PC-3 (cell line): ENCODE results near the gene CFAP20DC. TPM values are rescaled to one million over a fixed set of nuclear protein-coding genes. Genes with fewer than 3 reads are reported as not detected.

Experiments
- ATAC-seq: fragments of 200-7000 bp; cut with Tn5 transposase; 2 replicates; pipeline ENCODE4 v1.9.1; 2020; ENCODE audit warnings: mild to moderate bottlenecking, moderate library complexity
- BruUV-seq: library from RNA; stranded (reverse); fragments of 400-500 nt; replicated peaks from 2 replicates; lab custom pipeline; 2021; lab: Mats Ljungman, UMichigan
- CTCF ChIA-PET: fragments of 300-600 bp; sonication (Branson Sonifier 250); formaldehyde crosslinking; loops from one replicate; lab custom pipeline; 2022; ENCODE audit warnings: antibody characterized with exemption; lab: Charles Lee
- POLR2A ChIA-PET: fragments of 300-600 bp; sonication (Branson Sonifier 250); formaldehyde crosslinking; loops from one replicate; lab custom pipeline; 2022; ENCODE audit warnings: antibody characterized with exemption; ENCODE audit not compliant: unreplicated experiment; lab: Charles Lee
- DNase-seq: peaks from one replicate; pipeline ENCODE4 v3.0.0-alpha.2; 2015
- H2AFZ ChIP-seq: fragments of 300-600 bp; sonication (generic); 2 replicates; pipeline ENCODE4 v1.6.0; 2016; ENCODE audit warnings: antibody characterized with exemption, low read length
- H3F3A ChIP-seq: fragments of 300-600 bp; sonication (generic); one replicate; pipeline ENCODE4 v1.6.0; 2017; ENCODE audit warnings: antibody characterized with exemption, low read length, control low read depth, mild to moderate bottlenecking; ENCODE audit not compliant: unreplicated experiment
- H3K27ac ChIP-seq: fragments of 300-600 bp; sonication (generic); 2 replicates; pipeline ENCODE4 v1.5.1; 2016; ENCODE audit warnings: mild to moderate bottlenecking, low read length
- H3K27me3 ChIP-seq: fragments of 300-600 bp; sonication (generic); 2 replicates; pipeline ENCODE4 v1.6.1; 2016; ENCODE audit warnings: low read length, mixed read lengths
- H3K36me3 ChIP-seq: fragments of 300-600 bp; sonication (generic); 2 replicates; pipeline ENCODE4 v1.6.1; 2016; ENCODE audit warnings: low read depth, mixed run types, low read length, mixed read lengths
- H3K4me1 ChIP-seq: fragments of 300-600 bp; sonication (generic); 2 replicates; pipeline ENCODE4 v1.5.1; 2016; ENCODE audit warnings: low read length; ENCODE audit not compliant: insufficient read depth
- H3K4me2 ChIP-seq: fragments of 300-600 bp; sonication (generic); 2 replicates; pipeline ENCODE4 v1.6.0; 2016; ENCODE audit warnings: low read length
- H3K4me3 ChIP-seq: fragments of 300-600 bp; sonication (generic); 2 replicates; pipeline ENCODE4 v1.5.1; 2016; ENCODE audit warnings: mild to moderate bottlenecking, low read length, mixed read lengths
- H3K79me2 ChIP-seq: fragments of 300-600 bp; sonication (generic); 2 replicates; pipeline ENCODE4 v1.6.1; 2017; ENCODE audit warnings: low read length, mixed read lengths
- H3K9ac ChIP-seq: fragments of 300-600 bp; sonication (generic); 2 replicates; pipeline ENCODE4 v1.6.0; 2016; ENCODE audit warnings: mild to moderate bottlenecking, low read length
- H3K9me2 ChIP-seq: fragments of 300-600 bp; sonication (generic); replicated peaks from 2 replicates; pipeline ENCODE4 v1.6.1; 2016; ENCODE audit warnings: mixed run types, low read length, mixed read lengths
- H3K9me3 ChIP-seq: fragments of 300-600 bp; sonication (generic); 2 replicates; pipeline ENCODE4 v1.6.1; 2016; ENCODE audit warnings: low read length, mixed read lengths
- H4K20me1 ChIP-seq: fragments of 300-600 bp; sonication (generic); 2 replicates; pipeline ENCODE4 v1.6.1; 2016; ENCODE audit warnings: low read length, mixed read lengths
- CTCF ChIP-seq: fragments of 300-600 bp; sonication (generic); conservative IDR thresholded peaks from 2 replicates; pipeline ENCODE4 v1.5.1; 2017; ENCODE audit warnings: antibody characterized with exemption, low read depth, mild to moderate bottlenecking, low read length
- EZH2 ChIP-seq: fragments of 300-600 bp; sonication (generic); IDR thresholded peaks from one replicate; pipeline ENCODE4 v1.6.1; 2017; ENCODE audit warnings: antibody characterized with exemption, mild to moderate bottlenecking, low read length; ENCODE audit not compliant: unreplicated experiment
- EZH2phosphoT487 ChIP-seq: fragments of 300-600 bp; sonication (generic); IDR thresholded peaks from 2 replicates; pipeline ENCODE4 v1.6.1; 2018; ENCODE audit warnings: mild to moderate bottlenecking, antibody characterized with exemption, low read length, borderline replicate concordance
- intact Hi-C: fragments of 100-400 bp; cut with micrococcal nuclease; formaldehyde crosslinking; loops from 2 replicates; pipeline ENCODE4 v1.9.0; 2023
- total RNA-seq: library from RNA; depleted of rRNA; stranded (reverse); fragments of >200 nt; gene quantifications from 2 replicates; pipeline ENCODE4 v1.2.3, GENCODE V29; 2014

The CFAP20DC gene
- total RNA-seq, 1 experiment from 2014 or later: 15.4 TPM

- intact Hi-C loops: no loop called here
- Histone ChIP-seq H3K4me1 (peaks cover 12% of the 10 kb centered on the region; the same call in 1 of the 2 replicates), H3K9me3 (no peaks in the 10 kb centered on the region), H3K27me3 (no peaks in the 10 kb centered on the region), H2AFZ (no peak overlapping the region), H3K9me2 (no peaks in the 10 kb centered on the region), H3K4me3 (no peak overlapping the region), H4K20me1 (no peaks in the 10 kb centered on the region), H3K36me3 (no peaks in the 10 kb centered on the region), H3K27ac (no peak overlapping the region), H3K79me2 (no peaks in the 10 kb centered on the region), H3K9ac (no peak overlapping the region), H3K4me2 (no peak overlapping the region), H3F3A (no peaks in the 10 kb centered on the region)
- BruUV-seq: no TSS peak
- no peak for TF ChIP-seq EZH2phosphoT487
- TF ChIP-seq CTCF: no peak
- no peak for TF ChIP-seq EZH2
- DNase-seq (no peak), ATAC-seq (no peak)
- ChIA-PET CTCF (no interaction called here), POLR2A (no interaction called here)
Observed at GRCh38 chr3:59084583-59084982, 34.8 kb upstream of the CFAP20DC start.

DNA sequence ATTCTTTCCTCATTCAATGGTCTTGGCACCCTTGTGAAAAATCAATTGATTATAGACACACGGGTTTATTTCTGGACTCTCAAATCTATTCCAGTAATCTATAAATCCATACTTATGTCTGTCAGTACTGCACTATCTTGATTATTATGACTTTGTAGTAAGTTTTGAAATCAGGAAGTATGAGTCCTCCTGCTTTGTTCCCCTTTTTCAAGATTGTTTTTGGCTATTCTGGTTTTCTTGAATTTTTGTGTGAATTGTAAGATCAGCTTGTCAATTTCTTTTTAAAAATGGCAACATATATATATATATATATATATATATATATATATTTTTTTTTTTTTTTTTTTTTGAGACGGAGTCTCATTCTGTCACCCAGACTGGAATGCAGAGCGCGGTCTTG lies 32.3 kb upstream of the CFAP20DC start:
- no peaks in the 10 kb centered on the region for H3K36me3 ChIP-seq
- H3K79me2 ChIP-seq: no peaks in the 10 kb centered on the region
- DNase-seq (no peak), ATAC-seq (no peak)
- BruUV-seq: no TSS peak
- H4K20me1 ChIP-seq: no peaks in the 10 kb centered on the region
- H3K27ac ChIP-seq: no peak overlapping the region
- H3K4me3 ChIP-seq: no peak overlapping the region
- H3K27me3 ChIP-seq: no peaks in the 10 kb centered on the region
- no peaks in the 10 kb centered on the region for H3K9me2 ChIP-seq
- no peak overlapping the region for H3K4me2 ChIP-seq
- intact Hi-C loops: no loop called here
- H3K9me3 ChIP-seq: no peaks in the 10 kb centered on the region
- peaks cover 12% of the 10 kb centered on the region; the same call in 1 of the 2 replicates for H3K4me1 ChIP-seq
- no peak for TF ChIP-seq EZH2
- TF ChIP-seq CTCF: no peak
- TF ChIP-seq EZH2phosphoT487: no peak
- ChIA-PET POLR2A (no interaction called here), CTCF (no interaction called here)
- H2AFZ ChIP-seq: no peak overlapping the region
- no peaks in the 10 kb centered on the region for H3F3A ChIP-seq
- no peak overlapping the region for H3K9ac ChIP-seq

DNA sequence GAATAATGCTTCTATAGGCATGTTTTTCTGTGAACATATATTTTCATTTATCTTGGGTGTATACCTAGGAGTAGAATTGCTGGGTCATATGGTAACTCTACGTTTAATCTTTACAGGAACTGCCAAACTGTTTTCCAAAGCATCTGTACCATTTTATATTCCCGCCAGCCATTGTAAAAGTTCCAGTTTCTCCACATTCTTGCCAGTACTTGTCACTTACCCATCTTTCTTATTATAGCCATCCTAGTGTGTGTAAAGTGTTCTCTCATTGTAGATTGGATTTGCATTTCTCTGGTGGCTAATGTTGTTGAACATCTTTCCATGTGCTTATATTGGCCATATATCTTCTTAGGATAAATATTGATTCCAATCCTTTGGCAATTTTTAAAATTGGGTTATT lies 31.2 kb upstream of the CFAP20DC start:
- Histone ChIP-seq H3K9me3 (no peaks in the 10 kb centered on the region), H3K79me2 (no peaks in the 10 kb centered on the region), H3K36me3 (no peaks in the 10 kb centered on the region), H3K9ac (no peak overlapping the region), H3K4me2 (peak overlapping the region; percentile 16; the same call in 1 of the 2 replicates), H3K9me2 (no peaks in the 10 kb centered on the region), H2AFZ (no peak overlapping the region), H3K4me3 (no peak overlapping the region), H3F3A (no peaks in the 10 kb centered on the region), H3K27me3 (no peaks in the 10 kb centered on the region), H3K27ac (no peak overlapping the region), H3K4me1 (peaks cover 9% of the 10 kb centered on the region; the same call in 1 of the 2 replicates), H4K20me1 (no peaks in the 10 kb centered on the region)
- TF ChIP-seq EZH2 (no peak), EZH2phosphoT487 (no peak), CTCF (no peak)
- BruUV-seq: no TSS peak
- peak; percentile 52; the same call in 1 of the 2 replicates for ATAC-seq
- peak; percentile 76 for DNase-seq
- ChIA-PET POLR2A (no interaction called here), CTCF (no interaction called here)
- intact Hi-C loops: no loop called here
